Heart right ventricle (tissue), 16 donors: Measurements from ENCODE around the gene GFOD1. TPM values are rescaled to one million over a fixed set of nuclear protein-coding genes. Genes with fewer than 3 reads are reported as not detected.

Experiments
- ATAC-seq, 8 donors: fragments of 200-7000 bp; cut with Tn5 transposase; one replicate each; pipeline ENCODE4 v1.9.1; 2020; ENCODE audit warnings: mild to moderate bottlenecking in 8 of 8, moderate library complexity in 8 of 8, moderate number of reproducible peaks in 1 of 8
- DNase-seq, 2 donors: peaks; one replicate each; pipeline ENCODE4 v3.0.0-alpha.2; 2020
- H3K27ac ChIP-seq, 10 donors: fragments of 200-600 bp; sonication (generic) in 2 of 10; one replicate each; pipeline versions ENCODE4 v1.5.0 to v1.8.0; 2020 to 2022; ENCODE audit warnings: mild to moderate bottlenecking in 3 of 10
- H3K27me3 ChIP-seq, 7 donors: fragments of 200-600 bp; one replicate each; pipeline ENCODE4 v1.8.0; 2021 to 2022; ENCODE audit warnings: mild to moderate bottlenecking in 2 of 7
- H3K36me3 ChIP-seq, 9 donors: fragments of 200-600 bp; sonication (generic) in 1 of 9; one replicate each; pipeline versions ENCODE4 v1.5.0 to v1.8.0; 2020 to 2022; ENCODE audit warnings: mild to moderate bottlenecking in 2 of 9
- H3K4me1 ChIP-seq, 9 donors: fragments of 200-600 bp; sonication (generic) in 1 of 9; one replicate each; pipeline versions ENCODE4 v1.5.0 to v1.8.0; 2020 to 2022; ENCODE audit warnings: mild to moderate bottlenecking in 4 of 9
- H3K4me3 ChIP-seq, 10 donors: fragments of 200-600 bp; sonication (generic) in 2 of 10; one replicate each; pipeline versions ENCODE4 v1.5.0 to v1.8.0; 2020 to 2022; ENCODE audit warnings: mild to moderate bottlenecking in 7 of 10, moderate library complexity in 2 of 10
- H3K9me3 ChIP-seq, 11 donors: fragments of 200-600 bp in 10 of 11; sonication (generic) in 2 of 11; one replicate each; pipeline versions ENCODE4 v1.5.0 to v1.8.0; 2013 to 2022; ENCODE audit warnings: mild to moderate bottlenecking in 2 of 11, control low read depth in 1 of 11, moderate library complexity in 1 of 11
- CTCF ChIP-seq, 9 donors: fragments of 200-600 bp; sonication (generic) in 2 of 9; IDR thresholded peaks; one replicate each; pipeline versions ENCODE4 v1.5.0 to v1.8.0; 2021 to 2022; ENCODE audit warnings: antibody characterized with exemption in 9 of 9, mild to moderate bottlenecking in 5 of 9, moderate library complexity in 1 of 9
- WGBS, 2 donors: extraction: QIAGEN DNeasy Blood & Tissue Kit; methylation state at CpG; one replicate each; pipeline ENCODE4 v1.1.7; 2013; ENCODE audit warnings: inconsistent platforms in 1 of 2; 5-methylcytosine and 5-hydroxymethylcytosine counted together
- intact Hi-C, 10 donors: fragments of 100-400 bp; cut with DNase I; formaldehyde crosslinking; loops; one replicate each; pipeline versions ENCODE4 v1.11.1 to v1.14.2; 2022
- polyA plus RNA-seq, 2 donors: library from polyadenylated mRNA; stranded (reverse); fragments of 200-250 nt; gene quantifications; one replicate each; pipeline ENCODE4 v1.2.3, GENCODE V29; 2013
- total RNA-seq, 10 donors: library from RNA; stranded (reverse); fragmentation: NEBNext Ultra II Directional in 3 of 10; extraction: Animal tissue kit (Norgen Biotek cat#: 25700) in 3 of 10; gene quantifications; one replicate each; pipeline versions ENCODE4 v1.2.1 to v1.2.4, GENCODE V29; 2021 to 2023
- donor health status: Arrhythmogenic right ventricular cardiomyopathy.
- donor health status: ischemic (EF 13 %, LVEDD 7.1; RV severe dilation, severe dysfunction).
- donor health status: healthy with polysubstance abuse.
- donor health status: DM: no; HTN: yes; CAD: no.
- donor health status: DM: no; HTN: no; CAD: no.
- donor health status: ischemic (EF 25% LVEDD 6.9; RV normal size, moderate dysfunction).
- donor health status: ischemic (EF 25% LVEDD 5.7; RV mildly dilated, moderate dysfunction).
- donor health status: healthy.
- donor health status: DM: yes; HTN: yes; CAD: no.
- donor health status: Ischemic cardiomyopathy.
- donor health status: ischemic (EF 35%, LVEDD 5.7; RV mildly dilated, moderate dysfunction).
- donor health status: nonischemic (EF 11% LVEDD 7.7; RV severe dilation, severe dysfunction).
- donor health status: DM: yes; HTN: yes; CAD: no.
- donor health status: PGD.
- donor health status: ischemic (EF 29% LVEDD 5.4; RV normal size, mild dysfunction).
- donor health status: nonischemic (EF 23%, LVEDD 6.1; RV moderate dilation, normal function).

Gene GFOD1
- total and polyA plus RNA-seq, 12 donors: 13.8 to 96.5 (median 37.0) TPM

- Histone ChIP-seq H3K36me3 (no peaks in the 10 kb centered on the region), H3K4me3 (no peak overlapping the region), H3K9me3 (peaks cover 0 to 7% (median 0%) of the 10 kb centered on the region in 11 donors), H3K27me3 (no peaks in the 10 kb centered on the region), H3K4me1 (peaks cover 5 to 55% (median 47%) of the 10 kb centered on the region in 9 donors), H3K27ac (peak overlapping the region in 7 of 10 donors; percentile 31 to 70 (median 62))
- intact Hi-C loops: no loop called here
- TF ChIP-seq CTCF (IDR thresholded peaks at IDR 0.05): no peak
- no peak for DNase-seq
- 81 to 89% methylated on average over 11 of the region's 11 CpGs for WGBS, 2 donors
- peak in 6 of 8 donors; percentile 12 to 35 (median 22) for ATAC-seq
Measured at GRCh38 chr6:13523826-13524622, 36.6 kb upstream of the GFOD1 start.

GRCh38 chr6:13522656-13523055 lies 35.3 kb upstream of the GFOD1 start:
- WGBS, 2 donors: 55 to 56% methylated on average over 4 of the region's 4 CpGs
- no peak for TF ChIP-seq CTCF (IDR thresholded peaks at IDR 0.05)

GRCh38 chr6:13519839-13520238 lies 32.4 kb upstream of the GFOD1 start:
- Histone ChIP-seq H3K4me3 (no peak overlapping the region), H3K9me3 (peaks cover 0 to 7% (median 0%) of the 10 kb centered on the region in 11 donors), H3K27ac (no peak overlapping the region), H3K36me3 (no peaks in the 10 kb centered on the region), H3K4me1 (peaks cover 0 to 22% (median 13%) of the 10 kb centered on the region in 9 donors), H3K27me3 (no peaks in the 10 kb centered on the region)
- 90 to 97% methylated on average over 4 of the region's 4 CpGs for WGBS, 2 donors
- intact Hi-C loops: no loop called here
- no peak for TF ChIP-seq CTCF (IDR thresholded peaks at IDR 0.05)
- ATAC-seq (no peak), DNase-seq (no peak)

More at GRCh38 chr6:13522656-13523055, 35.3 kb upstream of the GFOD1 start:
- intact Hi-C loops: no loop called here
- H3K27ac ChIP-seq: peak overlapping the region in 3 of 10 donors; percentile 55 to 70 (median 56)
- DNase-seq (no peak), ATAC-seq (peak in 2 of 8 donors; percentile 54 to 61)
- H3K27me3 ChIP-seq: no peaks in the 10 kb centered on the region
- H3K4me1 ChIP-seq: peaks cover 5 to 48% (median 34%) of the 10 kb centered on the region in 9 donors
- H3K36me3 ChIP-seq: no peaks in the 10 kb centered on the region
- H3K4me3 ChIP-seq: no peak overlapping the region
- peaks cover 0 to 7% (median 0%) of the 10 kb centered on the region in 11 donors for H3K9me3 ChIP-seq

- DNase-seq: no peak
- intact Hi-C loops: no loop called here
- Histone ChIP-seq H3K9me3 (peaks cover 0 to 7% (median 0%) of the 10 kb centered on the region in 11 donors), H3K27me3 (no peaks in the 10 kb centered on the region), H3K4me3 (no peak overlapping the region), H3K36me3 (no peaks in the 10 kb centered on the region), H3K27ac (no peak overlapping the region), H3K4me1 (peaks cover 0 to 4% (median 3%) of the 10 kb centered on the region in 9 donors)
- no peak for ATAC-seq
- TF ChIP-seq CTCF (IDR thresholded peaks at IDR 0.05): no peak
- 76 to 86% methylated on average over 3 of the region's 3 CpGs for WGBS, 2 donors
Measured at GRCh38 chr6:13517116-13517515, 29.7 kb upstream of the GFOD1 start.
